CD4-positive, alpha-beta T cell treated with Interleukin-21 for 1 hour (primary cell): ENCODE data around the gene NODAL.
A peak's percentile ranks its signal among the peaks of the same experiment; 100 is the strongest.
"Not testable (repeated sequence)": the region's sequence is repeated elsewhere in the genome, so short reads cannot be mapped to it uniquely, and the experiment has no call there.

Experiments used
- DNase-seq: peaks from one replicate; pipeline ENCODE4 v3.0.0-alpha.2; 2020

NODAL gene

GRCh38 chr10:70441161-70441894 lies at the start of gene NODAL:
NODAL (minus strand) TSS chr10:70441681; CDS start chr10:70441667, 14 bp downstream.
- no peak for DNase-seq

GRCh38 chr10:70490142-70490541 lies 48.7 kb upstream of the NODAL start:
- DNase-seq, result no peak

- DNase-seq, result no peak
These were observed 46.3 kb upstream of the NODAL start for GRCh38 chr10:70487824-70488223.

GRCh38 chr10:70483872-70484271 lies 42.4 kb upstream of the NODAL start:
- not testable (repeated sequence) for DNase-seq

GRCh38 chr10:70482982-70483760 lies 41.7 kb upstream of the NODAL start:
- no peak for DNase-seq

- no peak for DNase-seq
These were observed 40.5 kb upstream of the NODAL start for GRCh38 chr10:70481831-70482530.

GRCh38 chr10:70481105-70481504 lies 39.6 kb upstream of the NODAL start:
- DNase-seq, result no peak

GRCh38 chr10:70480239-70480861 lies 38.9 kb upstream of the NODAL start:
- DNase-seq, result peak; percentile 25

GRCh38 chr10:70479626-70480238 lies 38.3 kb upstream of the NODAL start:
- no peak for DNase-seq

- DNase-seq, result no peak
These were observed 37.7 kb upstream of the NODAL start for GRCh38 chr10:70479165-70479581.

GRCh38 chr10:70478191-70479164 lies 37.0 kb upstream of the NODAL start, which contains the start of gene PALD1:
PALD1 (plus strand) TSS chr10:70478767; CDS start chr10:70525952, 47,185 bp downstream.
- peak; percentile 13 for DNase-seq

- peak; percentile 81 for DNase-seq
These were observed 36.2 kb upstream of the NODAL start for GRCh38 chr10:70477661-70478162.

- DNase-seq, result no peak
These were observed 35.0 kb upstream of the NODAL start for GRCh38 chr10:70476249-70477035.

- no peak for DNase-seq
These were observed 34.2 kb upstream of the NODAL start for GRCh38 chr10:70475661-70476060.

- DNase-seq, result no peak
These were observed 33.3 kb upstream of the NODAL start for GRCh38 chr10:70474780-70475179.

- no peak for DNase-seq
These were observed 31.4 kb upstream of the NODAL start for GRCh38 chr10:70472799-70473454.

- no peak for DNase-seq
These were observed 25.5 kb upstream of the NODAL start for GRCh38 chr10:70466951-70467350.

- no peak for DNase-seq
These were observed 24.4 kb upstream of the NODAL start for GRCh38 chr10:70465832-70466231.

- DNase-seq, result no peak
These were observed 23.8 kb upstream of the NODAL start for GRCh38 chr10:70465278-70465677.
